Fibroblast of mammary gland (primary cell): ENCODE results near the gene CDH10.

Experiments used
- DNase-seq: peaks from one replicate; pipeline ENCODE4 v3.0.0-alpha.2; 2010; ENCODE audit warnings: low read depth
- H3K4me3 ChIP-seq: 2 replicates; pipeline ENCODE4 v1.5.1; 2011; ENCODE audit warnings: low read depth, mild to moderate bottlenecking, low read length, moderate library complexity; ENCODE audit not compliant: control insufficient read depth
- CTCF ChIP-seq: conservative IDR thresholded peaks from 2 replicates; pipeline ENCODE4 v1.5.1; 2011; ENCODE audit warnings: low read depth, low read length, inconsistent platforms; ENCODE audit not compliant: control insufficient read depth, insufficient read depth

CDH10 gene

GRCh38 chr5:24538346-24538745 is 106.4 kb downstream of the CDH10 start:
- TF ChIP-seq CTCF: no peak
- no peak overlapping the region for H3K4me3 ChIP-seq
- no peak for DNase-seq

GRCh38 chr5:24535646-24536045 is 109.1 kb downstream of the CDH10 start:
- DNase-seq: no peak
- no peak overlapping the region for H3K4me3 ChIP-seq
- no peak for TF ChIP-seq CTCF

DNA sequence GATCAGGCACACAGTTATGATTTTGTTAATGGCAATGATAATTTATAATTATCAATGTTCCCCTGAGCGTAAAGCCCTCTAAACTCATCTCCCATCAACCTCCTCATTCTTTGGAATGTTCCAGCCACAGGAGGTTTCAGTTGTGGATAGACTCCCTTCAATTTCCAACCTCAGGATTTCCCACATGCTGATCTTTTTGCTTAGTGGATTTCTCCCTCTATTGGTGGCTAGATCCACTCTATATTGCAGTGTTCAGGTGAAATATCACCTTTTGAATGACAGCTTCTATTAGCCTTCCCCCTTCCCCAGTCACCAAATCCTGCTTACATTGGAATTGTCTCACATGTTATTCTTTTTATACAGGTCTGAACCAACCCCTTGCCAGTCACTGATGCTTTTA is 113.9 kb downstream of the CDH10 start:
- TF ChIP-seq CTCF: no peak
- DNase-seq: no peak
- H3K4me3 ChIP-seq: no peak overlapping the region

DNA sequence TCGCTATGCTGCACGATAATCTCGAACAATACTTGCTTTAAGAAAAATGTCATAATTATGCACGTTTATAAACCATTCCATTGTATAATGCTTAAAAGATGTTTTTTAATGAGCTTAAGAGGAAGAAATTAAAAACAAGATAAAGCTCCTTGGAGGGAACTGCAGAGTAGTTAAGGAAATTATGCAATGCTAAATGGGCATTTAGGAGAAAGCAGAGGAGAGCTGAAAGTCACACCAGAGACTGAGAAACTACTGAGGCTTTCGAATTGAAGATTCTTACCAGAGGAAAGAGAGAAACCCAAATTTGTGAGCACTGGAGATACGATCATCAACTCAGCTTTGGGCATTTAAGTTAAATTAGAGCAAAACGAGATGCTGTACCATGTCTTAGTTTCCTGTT is 119.4 kb downstream of the CDH10 start:
- H3K4me3 ChIP-seq: no peak overlapping the region
- TF ChIP-seq CTCF: no peak
- no peak for DNase-seq

DNA sequence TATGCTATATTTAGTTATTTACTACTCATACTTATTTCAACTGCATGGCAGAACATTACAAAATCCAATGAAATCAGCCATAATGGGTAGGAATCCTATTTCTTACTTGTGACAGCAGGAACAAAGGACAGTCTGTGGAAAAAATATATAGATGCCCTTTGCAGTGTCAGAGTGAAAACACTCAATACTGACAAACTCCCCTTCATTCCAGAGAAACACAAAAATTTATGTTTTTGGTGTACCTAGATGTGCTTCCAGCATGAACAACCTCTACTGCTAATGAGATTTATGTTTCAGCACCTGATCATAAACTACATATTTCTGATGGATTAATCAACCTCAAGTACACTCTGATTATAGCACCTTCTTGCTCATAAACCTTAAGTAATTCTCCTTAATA is 132.4 kb downstream of the CDH10 start:
- TF ChIP-seq CTCF: no peak
- no peak for DNase-seq
- no peak overlapping the region for H3K4me3 ChIP-seq

- no peak for DNase-seq
- no peak for TF ChIP-seq CTCF
- no peak overlapping the region for H3K4me3 ChIP-seq
Measured at GRCh38 chr5:24510523-24510988, 134.2 kb downstream of the CDH10 start.

DNA sequence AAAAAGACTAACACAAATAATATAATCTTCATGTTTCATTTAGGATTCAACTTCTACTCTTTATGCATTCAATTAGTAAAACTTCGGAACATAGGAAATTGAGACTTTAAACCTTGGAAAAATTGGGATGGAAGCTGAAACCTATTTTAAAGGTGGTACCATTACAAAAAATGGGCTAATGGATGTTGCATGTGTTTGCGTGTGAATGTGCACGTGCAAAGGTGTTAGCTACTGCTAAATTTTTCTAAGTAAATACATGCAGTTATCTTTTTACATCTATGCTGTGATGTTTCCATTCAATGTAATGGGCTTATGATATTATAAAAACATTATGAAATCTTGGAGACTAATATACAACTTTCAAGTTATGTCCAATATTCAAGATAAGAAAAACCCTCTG is 134.8 kb downstream of the CDH10 start:
- no peak overlapping the region for H3K4me3 ChIP-seq
- TF ChIP-seq CTCF: no peak
- DNase-seq: no peak
